22Rv1 (cell line): ENCODE results near the gene GCH1.

Experiments used
- H3K27ac ChIP-seq: fragments of 450-650 bp; 2 replicates; pipeline ENCODE4 v1.5.1; 2017
- CTCF ChIP-seq: fragments of 450-650 bp; IDR thresholded peaks from 2 replicates; pipeline ENCODE4 v1.5.1; 2017; ENCODE audit warnings: mild to moderate bottlenecking
- ZFX ChIP-seq: fragments of 450-650 bp; IDR thresholded peaks from 2 replicates; pipeline ENCODE4 v1.6.1; 2017; ENCODE audit warnings: antibody characterized with exemption, borderline replicate concordance

Gene GCH1

GRCh38 chr14:54840798-54841197 lies 61.8 kb downstream of the GCH1 start:
- TF ChIP-seq ZFX (no peak), CTCF (no peak)

GRCh38 chr14:54840336-54840735 lies 62.3 kb downstream of the GCH1 start:
- H3K27ac ChIP-seq: no peak overlapping the region
- TF ChIP-seq ZFX: no peak
- no peak for TF ChIP-seq CTCF

More at GRCh38 chr14:54840798-54841197, 61.8 kb downstream of the GCH1 start:
- H3K27ac ChIP-seq: no peak overlapping the region

- TF ChIP-seq ZFX: no peak
- TF ChIP-seq CTCF: no peak
- H3K27ac ChIP-seq: no peak overlapping the region
Measured at GRCh38 chr14:54839701-54840119, 62.9 kb downstream of the GCH1 start.

GRCh38 chr14:54838931-54839512 lies 63.6 kb downstream of the GCH1 start:
- TF ChIP-seq ZFX: no peak
- TF ChIP-seq CTCF: no peak
- H3K27ac ChIP-seq: no peak overlapping the region

GRCh38 chr14:54837508-54838149 lies 65.0 kb downstream of the GCH1 start:
- TF ChIP-seq ZFX (no peak), CTCF (no peak)
- no peak overlapping the region for H3K27ac ChIP-seq

- TF ChIP-seq CTCF (no peak), ZFX (no peak)
- H3K27ac ChIP-seq: no peak overlapping the region
Measured at GRCh38 chr14:54836231-54836630, 66.4 kb downstream of the GCH1 start.

GRCh38 chr14:54834727-54835126 lies 67.9 kb downstream of the GCH1 start:
- no peak overlapping the region for H3K27ac ChIP-seq
- no peak for TF ChIP-seq ZFX
- no peak for TF ChIP-seq CTCF
